Mesendoderm (in vitro differentiated cells): ENCODE measurements around the gene DCT.

Experiments used
- DNase-seq: peaks from one replicate; pipeline ENCODE4 v3.0.0; 2013
- H2AK5ac ChIP-seq: 2 replicates; pipeline ENCODE4 v1.6.1; 2013; ENCODE audit warnings: low read length, inconsistent platforms
- H2BK120ac ChIP-seq: 2 replicates; pipeline ENCODE4 v1.6.1; 2013; ENCODE audit warnings: low read depth, mild to moderate bottlenecking, low read length, moderate library complexity, mixed read lengths
- H2BK15ac ChIP-seq: replicated peaks from 2 replicates; pipeline ENCODE4 v1.6.1; 2013; ENCODE audit warnings: low read depth, mild to moderate bottlenecking, moderate library complexity
- H2BK5ac ChIP-seq: 2 replicates; pipeline ENCODE4 v1.6.1; 2013; ENCODE audit warnings: low read length, inconsistent platforms
- H3K18ac ChIP-seq: 2 replicates; pipeline ENCODE4 v1.6.1; 2013; ENCODE audit warnings: mild to moderate bottlenecking, low read length, mixed read lengths
- H3K23ac ChIP-seq: one replicate; pipeline ENCODE4 v1.6.1; 2013; ENCODE audit warnings: low read length
- H3K27ac ChIP-seq: 2 replicates; pipeline ENCODE4 v1.5.1; 2013; ENCODE audit warnings: low read depth, mild to moderate bottlenecking, inconsistent platforms, low read length, moderate library complexity
- H3K27me3 ChIP-seq: 2 replicates; pipeline ENCODE4 v1.6.1; 2013; ENCODE audit warnings: low read length, control low read depth, mild to moderate bottlenecking, inconsistent platforms; ENCODE audit not compliant: insufficient read depth, poor library complexity
- H3K36me3 ChIP-seq: 2 replicates; pipeline ENCODE4 v1.6.1; 2013; ENCODE audit warnings: low read length, inconsistent platforms; ENCODE audit not compliant: control insufficient read depth, insufficient read depth
- H3K4ac ChIP-seq: one replicate; pipeline ENCODE4 v1.6.1; 2013; ENCODE audit warnings: low read depth, mild to moderate bottlenecking, low read length, moderate library complexity
- H3K4me1 ChIP-seq: 2 replicates; pipeline ENCODE4 v1.6.1; 2013; ENCODE audit warnings: low read depth, low read length, inconsistent platforms; ENCODE audit not compliant: control insufficient read depth
- H3K4me2 ChIP-seq: 2 replicates; pipeline ENCODE4 v1.6.1; 2013; ENCODE audit warnings: low read length
- H3K4me3 ChIP-seq: 2 replicates; pipeline ENCODE4 v1.5.1; 2013; ENCODE audit warnings: mild to moderate bottlenecking, low read length
- H3K56ac ChIP-seq: one replicate; pipeline ENCODE4 v1.6.1; 2013; ENCODE audit warnings: low read length
- H3K79me1 ChIP-seq: 2 replicates; pipeline ENCODE4 v1.6.1; 2013; ENCODE audit warnings: low read length, inconsistent platforms
- H3K79me2 ChIP-seq: 2 replicates; pipeline ENCODE4 v1.6.1; 2013; ENCODE audit warnings: mild to moderate bottlenecking, low read length; ENCODE audit not compliant: control insufficient read depth, insufficient read depth
- H3K9ac ChIP-seq: 2 replicates; pipeline ENCODE4 v1.6.1; 2013; ENCODE audit warnings: low read length, inconsistent platforms
- H4K5ac ChIP-seq: one replicate; pipeline ENCODE4 v1.6.1; 2013; ENCODE audit warnings: low read length
- H4K8ac ChIP-seq: one replicate; pipeline ENCODE4 v1.6.1; 2013; ENCODE audit warnings: low read depth, mild to moderate bottlenecking, control low read depth, low read length, moderate library complexity
- WGBS: extraction: QIAGEN DNeasy Blood & Tissue Kit; methylation state at CpG from one replicate; pipeline ENCODE4 v1.1.7; 2013; ENCODE audit warnings: low lambda C conversion rate, missing lambda C conversion rate; ENCODE audit not compliant: insufficient coverage; ENCODE audit errors: extremely low coverage; 5-methylcytosine and 5-hydroxymethylcytosine counted together

DCT gene

DNA sequence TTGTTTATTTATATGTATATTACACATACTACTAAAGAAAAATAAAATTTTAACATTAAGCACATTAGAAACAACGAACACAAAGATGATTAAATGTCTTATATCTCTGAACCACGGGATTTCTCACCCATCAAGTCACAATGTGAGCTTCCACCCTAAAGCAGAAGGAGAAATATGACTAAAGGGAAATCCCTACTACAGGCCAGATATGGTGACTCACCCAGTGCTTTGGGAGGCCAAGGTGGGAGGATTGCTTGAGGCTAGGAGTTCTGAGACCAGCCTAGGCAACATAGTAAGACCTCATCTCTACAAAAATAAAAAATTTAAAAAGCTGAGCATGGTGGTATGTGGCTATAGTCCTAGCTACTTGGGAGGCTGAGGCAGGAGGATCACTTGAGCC is 24.6 kb downstream of the DCT start:
- H3K4me2 ChIP-seq = no peak overlapping the region
- no peak overlapping the region for H3K9ac ChIP-seq
- no peak overlapping the region for H2BK15ac ChIP-seq
- H3K4ac ChIP-seq = no peak overlapping the region
- H2BK120ac ChIP-seq = no peak overlapping the region
- H4K8ac ChIP-seq = no peak overlapping the region
- no peak overlapping the region for H4K5ac ChIP-seq
- no peak overlapping the region for H3K4me3 ChIP-seq
- H3K56ac ChIP-seq = no peak overlapping the region
- no peak overlapping the region for H3K18ac ChIP-seq
- H3K36me3 ChIP-seq = no peaks in the 10 kb centered on the region
- no peaks in the 10 kb centered on the region for H3K4me1 ChIP-seq
- H3K79me2 ChIP-seq = no peaks in the 10 kb centered on the region
- no peak overlapping the region for H2BK5ac ChIP-seq
- H3K27ac ChIP-seq = no peak overlapping the region
- DNase-seq = no peak
- H3K23ac ChIP-seq = no peak overlapping the region
- H3K27me3 ChIP-seq = no peaks in the 10 kb centered on the region
- no CpG with 5 or more reads among the region's 2 CpGs for WGBS
- no peak overlapping the region for H2AK5ac ChIP-seq
- H3K79me1 ChIP-seq = no peaks in the 10 kb centered on the region

DNA sequence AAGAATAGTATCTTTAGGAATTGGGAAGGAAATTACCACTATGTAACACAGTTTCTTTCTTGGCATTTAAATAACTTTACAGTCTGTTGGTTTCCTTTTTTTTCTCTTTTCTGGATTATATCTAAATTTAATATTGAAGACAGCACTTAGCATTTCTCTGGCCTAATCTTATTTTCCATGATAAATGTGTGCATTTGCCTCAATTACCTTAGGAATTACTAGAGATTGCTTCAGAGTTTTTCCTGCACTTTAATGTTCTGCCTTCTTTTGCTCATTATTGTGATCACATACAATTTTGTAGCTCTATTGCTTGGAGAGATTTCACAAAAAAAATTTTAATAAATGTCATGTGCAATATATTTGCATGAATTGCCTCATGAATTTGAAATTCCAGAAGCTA is 25.1 kb downstream of the DCT start:
- Histone ChIP-seq H2BK15ac (no peak overlapping the region), H3K36me3 (no peaks in the 10 kb centered on the region), H3K4me2 (no peak overlapping the region), H3K4me1 (no peaks in the 10 kb centered on the region), H2BK120ac (no peak overlapping the region), H3K27ac (no peak overlapping the region), H3K9ac (no peak overlapping the region), H2AK5ac (no peak overlapping the region), H3K79me2 (no peaks in the 10 kb centered on the region), H3K18ac (no peak overlapping the region), H3K4ac (no peak overlapping the region), H3K79me1 (no peaks in the 10 kb centered on the region), H3K23ac (no peak overlapping the region), H3K4me3 (no peak overlapping the region), H4K8ac (no peak overlapping the region), H4K5ac (no peak overlapping the region), H2BK5ac (no peak overlapping the region), H3K56ac (no peak overlapping the region), H3K27me3 (no peaks in the 10 kb centered on the region)
- no peak for DNase-seq

DNA sequence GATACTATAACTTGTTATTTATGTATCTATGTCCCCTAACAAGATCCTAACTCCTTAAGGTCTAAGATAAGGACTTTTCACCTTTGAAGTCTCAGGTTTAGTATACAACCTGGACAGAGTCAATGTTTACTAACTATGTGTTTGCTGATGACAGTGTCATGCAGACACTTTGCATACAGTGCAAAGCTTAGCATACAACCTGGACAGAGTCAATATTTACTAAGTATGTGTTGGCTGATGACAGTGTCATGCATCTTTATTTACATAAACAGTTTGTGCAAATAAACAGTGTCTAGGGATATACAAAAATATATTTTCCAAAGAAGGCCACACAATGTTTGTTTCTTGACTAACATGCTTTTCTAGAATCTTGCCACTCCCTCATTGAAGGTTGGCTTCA is 34.7 kb downstream of the DCT start:
- Histone ChIP-seq H3K4me3 (no peak overlapping the region), H2AK5ac (no peak overlapping the region), H3K4ac (no peak overlapping the region), H2BK120ac (no peak overlapping the region), H3K4me1 (no peaks in the 10 kb centered on the region), H3K4me2 (no peak overlapping the region), H4K8ac (no peak overlapping the region), H2BK15ac (no peak overlapping the region), H3K27me3 (no peaks in the 10 kb centered on the region), H3K36me3 (no peaks in the 10 kb centered on the region), H3K9ac (no peak overlapping the region), H4K5ac (no peak overlapping the region), H3K56ac (no peak overlapping the region), H3K79me1 (no peaks in the 10 kb centered on the region), H2BK5ac (no peak overlapping the region), H3K27ac (no peak overlapping the region), H3K23ac (no peak overlapping the region), H3K79me2 (no peaks in the 10 kb centered on the region), H3K18ac (no peak overlapping the region)
- DNase-seq = no peak

DNA sequence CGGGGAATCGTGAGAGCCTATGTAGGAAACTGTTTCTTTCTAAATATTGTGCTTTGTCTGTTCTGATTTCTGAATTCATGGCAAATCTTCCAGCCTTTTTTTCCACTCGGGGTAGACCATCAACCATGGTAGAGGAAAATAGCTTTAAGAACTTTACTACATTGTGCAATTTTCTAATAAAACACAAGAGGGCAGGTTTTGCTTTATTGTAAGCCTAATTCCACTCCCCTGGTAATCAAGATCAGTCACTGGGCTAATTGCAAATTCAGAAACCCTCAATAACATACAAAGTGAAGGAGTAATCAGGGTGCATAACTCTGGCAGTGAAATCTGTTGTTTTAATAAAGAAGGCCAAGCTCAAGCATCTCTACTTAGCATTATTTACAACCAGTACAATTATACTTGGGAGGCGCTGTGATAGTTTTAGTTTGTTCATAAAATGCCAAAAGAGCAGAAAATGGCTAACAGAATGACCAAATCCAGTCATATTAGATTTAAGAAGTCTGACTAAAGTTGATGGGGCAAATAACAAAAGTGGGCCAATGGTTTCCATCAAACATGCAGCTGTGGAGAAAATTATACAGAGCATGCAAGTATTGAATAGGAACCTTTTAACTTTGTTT is 43.8 kb downstream of the DCT start:
- no peak overlapping the region for H2BK120ac ChIP-seq
- no peak overlapping the region for H2AK5ac ChIP-seq
- no peak overlapping the region for H3K23ac ChIP-seq
- peaks cover 2% of the 10 kb centered on the region for H3K4me1 ChIP-seq
- H2BK15ac ChIP-seq = no peak overlapping the region
- no peak overlapping the region for H2BK5ac ChIP-seq
- no peak overlapping the region for H3K56ac ChIP-seq
- H3K4ac ChIP-seq = no peak overlapping the region
- H3K9ac ChIP-seq = no peak overlapping the region
- no peaks in the 10 kb centered on the region for H3K79me2 ChIP-seq
- H3K27me3 ChIP-seq = no peaks in the 10 kb centered on the region
- H4K8ac ChIP-seq = no peak overlapping the region
- H3K18ac ChIP-seq = no peak overlapping the region
- H3K4me3 ChIP-seq = no peak overlapping the region
- H3K27ac ChIP-seq = no peak overlapping the region
- no peaks in the 10 kb centered on the region for H3K79me1 ChIP-seq
- H3K36me3 ChIP-seq = no peaks in the 10 kb centered on the region
- no CpG with 5 or more reads among the region's 4 CpGs for WGBS
- no peak overlapping the region for H3K4me2 ChIP-seq
- peak; percentile 68 for DNase-seq
- H4K5ac ChIP-seq = no peak overlapping the region

DNA sequence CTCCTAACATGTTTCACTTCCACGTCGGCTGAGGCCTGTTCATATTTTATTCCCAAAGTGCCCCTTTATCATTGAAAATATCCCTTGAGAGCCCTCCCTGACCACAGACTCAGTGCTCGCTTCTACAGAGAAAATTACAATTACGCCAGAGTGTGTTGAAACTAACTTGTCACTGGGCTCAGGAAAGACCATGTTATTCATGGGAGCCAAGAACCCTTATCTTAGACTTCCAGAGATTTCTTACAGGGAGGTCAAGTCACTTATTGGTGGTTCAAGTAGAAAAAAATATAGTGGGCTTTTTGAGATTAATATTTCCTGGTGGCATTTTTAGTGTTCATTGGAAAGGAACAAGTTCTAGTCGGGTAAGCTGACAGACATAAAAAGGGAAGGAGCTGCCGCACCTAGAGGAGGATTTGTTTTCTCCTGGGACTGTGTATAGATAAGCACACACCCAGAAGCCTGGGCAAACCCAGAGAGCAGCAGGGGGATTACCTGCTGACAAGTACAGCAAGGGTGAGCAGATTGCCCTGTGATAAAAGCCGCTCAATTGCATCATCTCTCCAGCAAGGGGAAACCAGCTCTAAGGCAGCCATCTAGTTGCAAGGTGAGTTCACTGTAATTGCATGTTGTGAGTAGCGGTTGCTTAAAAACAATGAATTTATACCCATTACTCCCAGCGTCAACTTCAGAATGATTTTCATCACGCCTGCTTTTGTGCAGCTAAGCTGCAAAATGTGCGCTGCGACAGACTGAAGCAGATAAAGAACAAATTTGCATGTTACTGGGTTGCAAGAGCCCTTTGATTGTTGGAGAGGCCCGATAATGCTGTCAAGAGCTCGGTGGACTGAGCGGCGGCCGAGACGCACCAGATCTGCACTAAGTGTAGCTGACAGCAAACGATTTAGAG is 46.2 kb downstream of the DCT start:
- WGBS = no CpG with 5 or more reads among the region's 19 CpGs
- H3K79me2 ChIP-seq = no peaks in the 10 kb centered on the region

DNA sequence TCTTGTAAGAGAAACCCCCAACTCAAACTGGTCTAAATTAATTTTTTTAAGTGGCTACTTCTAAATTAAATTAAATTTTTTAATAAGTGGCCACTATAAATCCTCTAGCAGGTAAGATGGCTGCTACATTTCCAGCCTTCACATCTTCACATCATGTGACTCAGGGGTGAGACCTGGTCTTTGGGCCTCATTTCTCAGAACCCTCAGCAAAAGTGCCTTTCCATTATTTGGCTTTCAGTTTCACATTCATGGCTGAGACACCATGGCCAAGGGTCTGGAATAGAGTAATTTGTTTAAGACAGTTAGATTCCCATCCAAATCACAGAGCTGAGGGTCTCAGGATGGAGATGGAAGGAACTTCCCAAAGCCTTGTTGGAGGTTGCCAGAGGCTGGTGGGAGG is 47.5 kb downstream of the DCT start:
- no peak overlapping the region for H2BK5ac ChIP-seq
- no peak overlapping the region for H2BK15ac ChIP-seq
- no peak overlapping the region for H2AK5ac ChIP-seq

More for the DNA sequence above, 46.2 kb downstream of the DCT start:
- Histone ChIP-seq H2BK5ac (no peak overlapping the region), H2AK5ac (no peak overlapping the region), H2BK120ac (no peak overlapping the region), H3K56ac (peak overlapping the region; percentile 25), H3K36me3 (no peaks in the 10 kb centered on the region), H4K5ac (no peak overlapping the region), H4K8ac (no peak overlapping the region), H3K18ac (peak overlapping the region; percentile 51), H3K4ac (peak overlapping the region; percentile 81), H3K4me1 (peaks cover 2% of the 10 kb centered on the region), H3K27ac (no peak overlapping the region), H3K4me2 (no peak overlapping the region), H2BK15ac (no peak overlapping the region), H3K27me3 (no peaks in the 10 kb centered on the region), H3K9ac (peak overlapping the region; percentile 10), H3K79me1 (no peaks in the 10 kb centered on the region), H3K23ac (no peak overlapping the region), H3K4me3 (no peak overlapping the region)
- DNase-seq = peak; percentile 89

More for the DNA sequence above, 47.5 kb downstream of the DCT start:
- H3K4me1 ChIP-seq = peaks cover 2% of the 10 kb centered on the region
- H3K4ac ChIP-seq = no peak overlapping the region
- no peak overlapping the region for H3K56ac ChIP-seq
- no peak overlapping the region for H3K4me2 ChIP-seq
- no peak overlapping the region for H3K23ac ChIP-seq
- no peak overlapping the region for H4K5ac ChIP-seq
- DNase-seq = no peak
- no peak overlapping the region for H2BK120ac ChIP-seq
- H3K79me1 ChIP-seq = no peaks in the 10 kb centered on the region
- no peak overlapping the region for H3K4me3 ChIP-seq
- no peak overlapping the region for H3K9ac ChIP-seq
- H3K18ac ChIP-seq = no peak overlapping the region
- no peak overlapping the region for H3K27ac ChIP-seq
- no peaks in the 10 kb centered on the region for H3K27me3 ChIP-seq
- no peaks in the 10 kb centered on the region for H3K79me2 ChIP-seq
- no peak overlapping the region for H4K8ac ChIP-seq
- H3K36me3 ChIP-seq = no peaks in the 10 kb centered on the region
